GM21825 (cell line): Measurements from ENCODE around the gene PTPRG.
"Not testable (repeated sequence)": the region's sequence is repeated elsewhere in the genome, so short reads cannot be mapped to it uniquely, and the experiment has no call there.

ENCODE experiments used
- ATAC-seq: cut with Tn5 transposase; IDR thresholded peaks from one replicate; pipeline ENCODE4 v1.9.1; 2021; ENCODE audit warnings: mild to moderate bottlenecking, moderate library complexity; ENCODE audit not compliant: unreplicated experiment

PTPRG gene

DNA sequence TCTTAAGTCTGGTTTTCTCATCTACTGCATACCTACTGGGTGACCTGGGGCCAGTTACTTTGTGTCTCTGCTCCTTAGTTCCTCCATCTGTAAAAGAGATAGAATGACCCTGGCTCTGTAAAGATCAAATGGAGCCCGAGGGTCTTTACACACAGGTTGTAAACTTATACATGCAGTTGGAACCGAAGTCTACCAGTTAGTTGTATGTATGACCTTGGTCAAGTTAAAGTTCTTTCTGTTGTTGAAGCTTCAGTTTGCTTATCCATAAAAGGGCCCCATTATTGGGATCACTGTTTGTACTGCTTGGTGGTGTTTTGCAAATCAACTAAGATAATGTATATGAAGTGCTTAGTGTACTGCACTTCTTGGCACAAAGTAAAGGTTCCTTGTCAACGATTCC, 186.9 kb downstream of the PTPRG start:
- ATAC-seq, result no peak

DNA sequence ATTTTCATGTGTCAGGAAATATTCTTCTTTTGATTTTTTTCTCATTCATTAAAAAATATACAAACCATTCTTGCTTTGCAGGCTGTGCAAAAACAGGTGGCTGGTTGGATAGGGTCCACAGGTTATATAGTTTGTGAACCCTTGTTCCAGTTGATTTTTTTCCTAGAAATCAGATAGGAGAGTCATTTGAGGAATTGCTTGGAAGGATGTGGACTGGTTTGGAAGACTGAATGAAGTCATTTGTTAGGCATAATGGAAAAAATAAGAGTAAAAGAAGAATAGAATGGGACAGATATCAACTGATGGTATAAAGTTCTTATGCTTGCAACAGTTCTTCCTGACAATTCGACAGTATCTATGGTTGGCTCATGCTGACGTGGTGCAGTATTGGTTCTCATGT, 189.4 kb downstream of the PTPRG start:
- no peak for ATAC-seq

DNA sequence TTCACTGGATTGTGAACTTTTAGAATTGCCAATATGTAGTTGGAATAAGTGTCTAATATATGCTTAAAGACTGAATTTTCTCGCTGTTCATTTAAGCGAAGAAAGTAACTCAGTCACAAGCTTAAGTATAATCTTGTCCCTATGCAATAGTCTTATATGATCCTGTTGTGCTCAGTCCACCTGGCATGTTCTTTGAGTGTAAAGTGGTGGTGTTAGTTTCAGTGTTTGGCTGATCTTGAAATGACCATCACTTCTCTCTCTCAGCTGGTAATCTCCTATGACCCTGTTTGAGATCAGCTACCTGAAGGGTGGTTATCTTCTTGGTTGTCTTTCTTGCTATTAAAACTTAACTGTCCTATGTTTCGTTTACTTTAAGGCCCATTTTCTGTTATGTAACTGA, 197.5 kb downstream of the PTPRG start:
- ATAC-seq, result no peak

DNA sequence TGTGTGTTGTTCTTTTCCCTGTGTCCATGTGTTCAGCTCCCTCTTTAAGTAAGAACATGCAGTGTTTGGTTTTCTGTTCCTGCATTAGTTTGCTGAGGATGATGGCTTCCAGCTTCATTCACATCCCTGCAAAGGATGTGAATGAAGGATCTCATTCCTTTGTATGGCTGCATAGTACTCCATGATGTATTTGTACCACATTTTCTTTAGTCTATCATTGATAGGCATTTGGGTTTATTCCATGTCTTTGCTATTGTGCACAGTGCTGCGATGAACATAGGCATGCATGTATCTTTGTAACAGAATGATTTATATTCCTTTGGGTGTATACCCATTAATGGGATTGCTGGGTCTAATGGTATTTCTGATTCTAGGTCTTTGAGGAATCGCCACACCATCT, 199.4 kb downstream of the PTPRG start:
- not testable (repeated sequence) for ATAC-seq

DNA sequence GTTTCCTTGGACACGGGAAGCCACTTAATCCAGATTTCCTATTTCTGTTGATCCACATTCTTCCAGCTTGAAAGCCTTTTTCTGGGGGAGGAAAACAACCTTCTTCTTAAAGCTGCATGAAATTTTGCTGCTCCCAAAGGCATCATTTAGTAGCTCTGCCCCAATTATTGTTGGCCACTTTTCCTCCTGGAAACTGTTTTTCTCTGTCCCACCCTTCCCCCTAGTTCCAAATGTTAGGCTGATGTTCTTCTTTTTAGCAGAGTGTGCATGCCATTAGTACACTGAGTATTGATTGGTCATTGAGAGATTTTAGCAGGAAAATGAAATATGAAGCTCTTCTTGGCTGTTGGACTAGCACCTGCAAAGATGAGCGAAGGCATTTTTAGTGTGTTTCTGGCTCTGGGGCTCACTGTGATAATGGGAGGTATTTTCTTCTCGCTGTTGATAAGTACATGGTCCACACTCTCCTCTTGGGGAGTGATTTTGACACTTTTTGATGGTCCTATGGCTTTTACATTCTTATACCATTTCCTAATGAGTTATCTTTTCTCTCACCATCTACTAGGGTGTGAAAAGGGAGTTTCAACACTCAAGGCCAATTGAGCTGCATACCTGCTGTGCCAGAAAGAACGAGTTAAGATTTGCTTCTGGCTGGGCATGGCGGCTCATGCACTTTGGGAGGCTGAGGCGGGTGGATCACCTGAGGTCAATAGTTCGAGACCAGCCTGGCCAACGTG, 200.5 kb downstream of the PTPRG start:
- ATAC-seq, result no peak

DNA sequence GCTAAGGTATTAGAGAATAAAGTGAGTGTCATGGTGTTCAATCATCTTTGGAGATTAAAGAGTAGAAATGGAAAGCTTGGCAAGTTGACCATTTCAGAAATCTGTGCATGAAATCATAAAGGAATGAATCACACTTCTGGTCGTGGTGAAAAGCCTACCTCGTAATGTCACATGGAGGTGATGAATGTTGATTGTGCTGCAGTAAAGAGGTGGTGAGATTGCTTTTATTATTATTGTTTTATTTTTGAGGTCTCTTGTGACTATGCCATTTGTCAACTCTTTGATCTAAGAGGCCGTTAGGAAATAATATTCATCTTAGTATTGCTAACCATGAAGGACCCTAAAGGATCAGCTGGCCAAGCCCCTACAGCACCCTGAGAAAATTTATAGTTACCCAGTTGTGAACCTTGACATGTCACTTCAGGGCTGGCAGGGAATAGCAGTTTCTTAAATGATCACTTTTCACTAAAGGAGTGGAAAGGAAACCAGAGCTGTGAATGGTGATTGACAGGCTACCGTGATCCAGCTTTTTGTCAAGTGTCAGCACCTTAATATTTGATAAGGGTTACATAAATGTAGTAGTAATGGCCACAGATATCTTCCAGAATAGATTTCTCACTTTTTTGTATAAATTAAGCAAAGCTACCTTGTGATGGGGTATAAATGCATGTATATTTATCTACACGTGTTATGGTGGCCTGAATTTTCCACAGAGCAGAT, 203.9 kb downstream of the PTPRG start:
- no peak for ATAC-seq

DNA sequence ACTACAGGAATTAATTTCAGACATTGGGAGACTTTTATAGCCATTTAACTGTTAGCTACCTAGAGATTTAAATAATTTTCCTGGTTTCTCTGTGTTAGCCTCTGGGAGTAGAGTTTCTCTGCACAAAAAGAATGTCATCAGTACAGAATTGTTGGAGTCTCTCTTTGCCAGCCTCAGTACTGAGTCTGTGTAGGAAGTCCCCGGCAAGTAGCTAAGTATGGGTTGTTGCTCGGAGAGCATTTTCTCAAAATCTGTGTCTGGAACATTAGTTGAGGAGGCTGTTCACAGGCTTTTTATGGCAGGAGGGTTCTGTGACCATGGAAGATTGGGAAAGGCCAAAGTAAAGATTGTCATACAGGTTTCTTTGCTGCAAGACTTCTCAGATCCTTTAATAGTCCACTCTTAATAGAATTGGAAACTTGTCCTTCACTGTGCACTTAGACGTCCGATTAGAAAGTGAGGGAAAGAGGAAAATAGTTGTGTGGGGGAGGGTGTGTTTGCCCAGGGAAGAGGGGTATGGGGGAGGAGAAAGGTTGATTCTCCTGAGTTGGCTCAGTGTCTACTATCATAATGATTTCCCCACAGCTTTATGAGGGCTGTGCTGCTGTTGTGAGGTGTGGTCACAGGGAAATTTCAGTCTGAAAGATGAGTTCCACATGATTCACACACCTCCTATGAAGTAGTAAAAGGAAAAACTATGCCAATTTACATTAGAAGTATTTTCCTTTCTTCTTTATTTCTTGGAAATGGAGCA, 207.1 kb downstream of the PTPRG start:
- no peak for ATAC-seq

DNA sequence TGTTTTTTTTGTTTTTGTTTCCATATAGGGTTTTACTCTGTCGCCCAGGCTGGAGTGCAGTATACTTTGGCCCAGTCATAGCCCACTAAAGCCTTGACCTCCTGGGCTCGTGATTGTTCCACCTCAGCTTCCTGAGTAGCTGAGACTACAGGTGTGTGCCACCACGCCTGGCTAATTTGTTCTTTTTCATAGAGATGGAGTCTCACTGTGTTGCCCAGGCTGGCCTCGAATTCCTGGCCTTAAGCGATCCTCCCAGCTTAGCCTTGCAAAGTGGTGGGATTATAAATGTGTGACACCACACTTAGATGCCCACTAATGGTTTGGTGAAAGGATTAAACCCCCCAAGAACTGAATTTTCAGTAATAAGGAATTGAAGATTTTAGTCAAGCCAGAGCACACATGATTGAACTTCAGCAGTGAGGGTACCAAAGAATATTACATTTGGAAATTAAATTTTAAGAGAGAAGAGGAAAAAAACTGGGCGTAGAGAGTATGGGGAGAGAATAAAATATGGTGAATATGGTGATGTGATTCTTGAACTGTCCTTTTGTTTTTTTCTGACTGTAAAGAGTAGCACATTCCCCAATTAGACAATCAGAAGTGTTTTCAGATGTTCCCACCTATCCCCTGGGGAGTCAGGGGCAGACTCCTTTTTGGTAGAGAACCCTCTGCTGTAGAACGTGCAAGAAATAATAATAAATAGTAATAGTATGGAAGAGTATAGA, 208.1 kb downstream of the PTPRG start:
- ATAC-seq, result no peak

DNA sequence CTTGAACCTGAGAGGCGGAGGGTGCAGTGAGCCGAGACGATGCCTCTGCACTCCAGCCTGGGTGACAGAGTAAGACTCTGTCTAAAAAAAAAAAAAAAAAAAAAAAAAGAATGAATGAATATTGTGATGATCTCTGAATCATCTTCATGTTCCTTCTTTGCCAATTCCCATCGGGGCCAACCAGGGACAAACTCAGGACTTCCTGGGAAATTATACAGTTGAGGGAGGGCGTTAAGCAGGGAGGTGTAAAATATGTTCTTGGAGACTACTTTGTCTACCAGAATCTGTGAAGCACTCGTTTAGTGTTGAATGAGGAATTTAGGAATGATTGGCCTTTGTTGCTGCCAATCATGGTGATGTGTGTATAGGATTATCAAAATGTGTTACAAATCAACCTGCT, 210.6 kb downstream of the PTPRG start:
- ATAC-seq, result no peak

DNA sequence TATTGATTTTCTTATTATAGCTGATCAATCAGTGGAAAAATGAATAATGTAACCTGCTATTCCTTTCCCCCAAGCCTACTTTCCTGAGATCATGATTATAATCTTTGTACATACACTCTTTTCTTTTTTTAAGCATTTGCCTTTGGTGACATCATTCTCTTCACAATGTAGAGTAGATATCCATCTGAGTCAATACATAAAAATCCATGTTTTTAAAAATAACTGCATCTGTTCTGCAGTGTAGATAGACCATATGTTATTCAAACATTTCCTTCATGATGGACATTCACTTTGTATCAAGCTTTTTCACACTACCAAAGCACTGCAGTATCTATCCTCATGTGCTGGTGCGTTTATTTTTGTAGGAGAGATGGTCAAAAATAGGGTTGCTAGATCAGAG, 211.1 kb downstream of the PTPRG start:
- no peak for ATAC-seq

DNA sequence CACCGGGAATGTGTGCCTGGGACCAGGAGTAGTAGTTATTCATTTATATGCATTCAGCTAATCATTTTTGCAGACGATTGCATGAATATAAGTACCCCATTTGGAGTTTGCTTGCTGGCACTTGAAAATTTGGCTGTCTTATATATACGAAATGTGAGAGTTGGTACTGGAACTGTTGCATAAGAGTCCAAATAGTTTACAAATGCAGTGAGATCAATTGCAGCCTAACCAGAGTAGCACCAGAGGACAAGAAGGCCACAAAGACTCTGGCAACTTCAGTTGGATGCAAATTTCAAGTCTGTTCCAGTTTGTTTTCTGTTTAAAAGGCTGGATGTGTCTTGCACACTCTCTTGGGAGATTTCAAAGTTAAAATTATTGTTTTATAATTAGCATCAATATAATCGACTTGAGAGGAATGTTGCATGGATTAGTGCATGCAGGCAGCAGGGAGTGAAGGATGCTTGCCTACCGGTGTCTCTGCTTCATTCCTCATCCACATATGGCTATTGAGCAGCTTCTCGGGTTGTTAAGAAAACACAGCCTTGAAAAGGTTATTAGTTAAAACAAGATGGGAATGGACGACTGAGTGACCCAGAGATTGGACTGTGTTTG, 213.0 kb downstream of the PTPRG start:
- ATAC-seq, result no peak

DNA sequence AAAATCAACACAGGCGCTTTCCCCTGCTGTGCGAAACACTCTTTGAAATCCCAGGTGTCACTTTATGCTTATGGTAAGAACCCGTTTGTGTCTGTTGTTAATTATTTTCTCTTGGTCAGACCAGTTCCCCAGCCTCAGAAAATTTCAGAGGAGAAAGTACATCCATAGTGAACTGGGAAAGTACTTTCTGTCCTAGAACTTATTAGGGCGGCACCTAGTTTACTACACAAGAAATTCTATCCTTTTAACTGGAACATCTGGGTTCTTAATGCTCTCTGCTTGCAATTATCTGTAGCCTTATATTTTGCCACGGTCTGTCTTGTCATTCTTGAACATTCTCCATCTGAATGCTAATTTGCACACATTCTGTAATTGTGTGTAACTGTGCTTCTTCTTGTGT, 215.0 kb downstream of the PTPRG start:
- no peak for ATAC-seq

DNA sequence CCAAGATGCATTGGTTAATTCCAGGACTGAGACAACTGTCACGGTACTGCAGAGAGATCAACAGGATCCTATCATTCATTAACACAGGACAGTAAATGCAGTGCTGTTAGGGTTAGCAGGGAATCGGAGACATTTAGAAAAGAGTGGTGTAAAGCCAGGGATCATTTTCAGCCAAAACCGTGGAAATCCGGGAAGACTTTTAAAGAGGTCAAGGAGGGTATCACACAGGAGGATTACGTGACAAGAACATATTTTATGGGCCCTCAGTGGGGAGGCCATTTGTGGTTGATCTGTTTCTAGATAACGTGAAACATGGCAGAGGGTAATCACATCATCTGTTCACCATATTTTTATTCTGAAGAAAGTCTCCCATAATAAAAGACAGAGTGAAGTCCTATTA, 216.1 kb downstream of the PTPRG start:
- no peak for ATAC-seq

DNA sequence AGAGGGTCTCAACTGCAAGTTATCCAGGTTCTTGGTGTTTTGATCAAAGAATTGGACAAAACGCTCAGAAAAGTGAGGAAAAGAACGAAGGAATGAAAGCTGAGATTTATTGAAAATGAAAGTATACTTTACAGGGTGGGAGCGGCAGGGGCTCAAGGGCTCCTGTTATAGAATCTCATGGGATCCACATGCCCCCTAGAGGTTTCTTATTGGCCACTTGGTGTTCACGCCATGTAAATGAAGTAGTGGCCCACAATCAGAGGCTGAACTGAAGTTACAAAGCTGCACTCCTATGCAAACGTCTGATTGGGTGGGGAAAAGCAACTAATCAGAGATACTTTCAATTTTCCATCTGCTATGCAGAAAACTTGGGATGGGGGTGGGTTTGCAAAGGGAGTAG, 216.7 kb downstream of the PTPRG start:
- ATAC-seq, result no peak

DNA sequence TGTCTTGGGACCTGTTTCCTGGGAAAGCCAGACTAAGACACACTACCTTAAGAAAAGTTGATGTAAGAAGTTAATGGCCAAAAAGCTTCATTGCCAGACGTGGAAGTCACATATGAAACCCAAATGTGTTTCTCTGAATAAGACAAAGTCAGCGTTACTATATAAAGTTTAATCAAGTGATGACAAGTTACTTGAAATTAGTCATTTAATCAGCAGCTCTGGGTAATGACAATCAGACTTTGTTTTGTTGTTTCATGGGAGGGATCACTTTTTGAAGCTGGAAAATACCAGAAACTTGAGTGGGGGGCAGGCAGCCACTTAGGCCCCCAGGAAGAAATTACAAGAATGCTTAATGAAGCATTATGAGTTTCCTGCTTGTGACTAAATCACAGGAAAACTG, 218.6 kb downstream of the PTPRG start:
- no peak for ATAC-seq

DNA sequence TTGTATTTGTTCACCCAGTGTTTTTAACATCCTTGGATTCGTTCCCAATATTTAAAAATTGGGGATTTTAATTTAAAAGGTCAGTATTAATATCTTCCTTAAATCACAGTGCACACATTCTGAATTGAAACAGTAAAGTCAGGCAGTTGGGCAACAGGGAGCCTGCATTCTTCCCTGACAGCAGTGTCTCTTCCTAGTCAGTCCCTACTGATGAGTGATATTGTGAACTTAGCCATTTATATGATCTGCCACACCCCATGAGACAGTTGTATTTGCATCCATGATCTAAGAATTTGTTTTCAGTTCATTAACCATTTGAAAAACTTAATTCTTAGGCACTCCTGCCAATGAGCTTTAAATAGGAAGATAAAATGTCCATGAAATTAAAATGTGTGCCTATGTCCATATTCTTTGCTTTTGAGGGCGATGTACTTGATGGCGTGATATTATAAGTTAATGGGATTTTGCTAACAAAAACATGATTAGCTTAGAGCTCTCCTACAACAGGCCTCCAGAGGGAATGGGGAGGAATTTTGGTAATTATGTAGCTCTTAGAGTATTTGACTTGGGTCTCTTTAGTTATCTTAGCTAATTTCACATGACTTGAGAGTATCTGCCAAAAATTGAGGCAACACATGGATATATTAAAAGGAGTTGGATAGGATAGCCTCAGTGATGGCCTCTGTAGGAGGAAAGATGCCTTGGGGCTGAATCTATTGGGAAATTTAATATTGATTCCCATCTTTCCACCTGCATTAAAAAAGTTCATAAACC, 219.3 kb downstream of the PTPRG start:
- no peak for ATAC-seq

DNA sequence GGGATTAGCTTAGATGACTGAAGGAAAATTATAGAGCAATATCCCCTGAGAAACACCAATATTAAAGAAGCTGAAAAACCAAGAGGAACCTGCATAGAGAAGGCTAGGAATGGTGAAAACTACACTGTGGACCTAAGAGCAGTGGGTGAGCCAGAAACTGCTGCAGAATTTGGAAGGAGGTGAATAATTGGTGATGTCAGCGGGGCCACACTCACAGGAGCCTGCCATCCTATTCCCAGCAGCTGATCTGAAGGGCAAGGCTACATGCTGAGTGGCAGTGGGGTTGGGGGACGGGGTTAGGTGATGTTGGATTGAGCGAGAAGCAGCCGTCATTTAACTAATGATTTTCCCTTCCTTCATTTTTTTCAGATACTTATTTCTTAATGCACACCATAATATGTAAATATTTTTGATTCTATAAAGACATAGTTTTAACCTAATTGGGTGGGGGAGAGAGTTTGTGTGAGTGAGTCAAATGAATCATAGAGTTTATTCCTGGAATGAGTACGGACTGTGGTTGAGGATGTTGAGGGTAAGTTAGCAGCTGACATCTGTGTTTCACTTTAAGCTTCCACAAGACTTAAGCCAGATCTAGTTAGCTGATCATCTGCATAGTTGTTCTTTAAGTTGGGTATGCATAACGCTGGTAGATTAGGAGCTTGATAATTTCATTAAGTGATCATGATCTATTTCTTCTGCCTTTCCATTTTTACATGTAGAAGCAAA, 222.8 kb downstream of the PTPRG start:
- no peak for ATAC-seq

DNA sequence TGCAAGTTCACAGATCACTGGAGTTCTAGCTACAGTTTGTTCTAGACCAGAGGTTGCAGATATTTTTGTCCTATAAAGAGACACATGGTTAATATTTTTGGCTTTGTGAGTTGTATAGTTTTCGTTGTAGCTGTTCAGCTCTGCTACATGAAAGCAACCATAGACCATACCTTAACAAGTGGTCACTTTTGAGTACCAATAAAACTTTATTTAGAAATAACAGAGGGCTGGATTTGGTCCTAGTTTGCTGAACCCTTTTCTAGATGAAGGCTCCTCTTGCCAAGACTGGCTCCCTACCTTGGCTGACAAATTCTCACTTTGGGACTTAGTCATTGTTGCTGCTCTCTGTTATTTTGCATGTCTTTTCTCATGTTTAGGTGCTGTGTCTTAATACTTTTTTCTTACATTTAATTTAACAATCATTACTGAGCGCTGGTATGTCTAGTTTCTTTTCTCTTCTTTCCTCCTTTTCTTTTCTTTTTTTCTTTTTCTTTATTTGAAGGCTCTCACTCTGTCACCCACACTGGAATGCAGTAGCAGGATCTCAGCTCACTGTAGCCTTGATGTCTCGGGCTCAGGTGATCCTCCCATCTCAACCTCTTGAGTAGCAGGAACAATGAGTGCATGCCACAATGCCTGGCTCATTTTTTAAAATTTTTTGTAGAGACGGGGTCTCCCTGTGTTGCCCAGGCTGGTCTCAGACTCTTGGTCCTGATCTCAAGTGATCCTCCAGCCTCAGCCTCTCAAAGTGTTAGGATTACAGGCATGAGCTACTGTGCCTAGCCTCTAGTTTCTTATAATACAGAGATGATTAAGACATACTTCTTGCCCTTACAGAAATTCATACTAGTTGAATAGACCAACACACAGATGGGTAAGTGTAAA, 227.5 kb downstream of the PTPRG start:
- ATAC-seq, result no peak
